Measurements from ENCODE around the gene INIP.
"Not testable (repeated sequence)": the region's sequence is repeated elsewhere in the genome, so short reads cannot be mapped to it uniquely, and the experiment has no call there.

INIP gene

GRCh38 chr9:112743216-112743836, 25.4 kb upstream of the INIP start:
- no peak for DNase-seq (ENCODE audit: low read depth in 2 of 2)

GRCh38 chr9:112734892-112735291, 17.0 kb upstream of the INIP start:
- no peak for DNase-seq (ENCODE audit: low read depth in 2 of 2)

GRCh38 chr9:112731971-112732370, 14.1 kb upstream of the INIP start:
- DNase-seq (ENCODE audit: low read depth in 2 of 2), result no peak

GRCh38 chr9:112728401-112728800, 10.5 kb upstream of the INIP start:
- no peak for DNase-seq (ENCODE audit: low read depth in 2 of 2)

GRCh38 chr9:112726428-112726827, 8.5 kb upstream of the INIP start:
- DNase-seq (ENCODE audit: low read depth in 2 of 2), result no peak

- DNase-seq (ENCODE audit: low read depth in 2 of 2), result no peak
These were observed 8.0 kb upstream of the INIP start for GRCh38 chr9:112725961-112726360.

GRCh38 chr9:112722749-112723148, 4.8 kb upstream of the INIP start:
- not testable (repeated sequence) for DNase-seq (ENCODE audit: low read depth in 2 of 2)

- DNase-seq (ENCODE audit: low read depth in 2 of 2), result no peak
These were observed 2.3 kb upstream of the INIP start for GRCh38 chr9:112720113-112720780.

- no peak for DNase-seq (ENCODE audit: low read depth in 2 of 2)
These were observed 1.8 kb upstream of the INIP start for GRCh38 chr9:112719696-112720095.

GRCh38 chr9:112719241-112719691, 1.3 kb upstream of the INIP start:
- no peak for DNase-seq (ENCODE audit: low read depth in 2 of 2)

GRCh38 chr9:112712678-112713077, 5.2 kb downstream of the INIP start:
- DNase-seq (ENCODE audit: low read depth in 2 of 2), result no peak

- no peak for DNase-seq (ENCODE audit: low read depth in 2 of 2)
These were observed 6.7 kb downstream of the INIP start for GRCh38 chr9:112711050-112711689.

GRCh38 chr9:112705768-112706427, 12.0 kb downstream of the INIP start:
- no peak for DNase-seq (ENCODE audit: low read depth in 2 of 2)

- DNase-seq (ENCODE audit: low read depth in 2 of 2), result no peak
These were observed 14.6 kb downstream of the INIP start for GRCh38 chr9:112703304-112703703.

GRCh38 chr9:112700085-112700484, 17.8 kb downstream of the INIP start:
- no peak for DNase-seq (ENCODE audit: low read depth in 2 of 2)

GRCh38 chr9:112699230-112699629, 18.7 kb downstream of the INIP start:
- no peak for DNase-seq (ENCODE audit: low read depth in 2 of 2)

GRCh38 chr9:112696461-112696860, 21.5 kb downstream of the INIP start:
- no peak for DNase-seq (ENCODE audit: low read depth in 2 of 2)

GRCh38 chr9:112694706-112695555, 23.0 kb downstream of the INIP start:
- DNase-seq (ENCODE audit: low read depth in 2 of 2), result no peak

- no peak for DNase-seq (ENCODE audit: low read depth in 2 of 2)
These were observed 28.7 kb downstream of the INIP start for GRCh38 chr9:112689161-112689740.

- DNase-seq (ENCODE audit: low read depth in 2 of 2), result no peak
These were observed 37.0 kb downstream of the INIP start for GRCh38 chr9:112680731-112681402.

- no peak for DNase-seq (ENCODE audit: low read depth in 2 of 2)
These were observed 40.9 kb downstream of the INIP start for GRCh38 chr9:112677040-112677439.
